ENCODE results near the gene IL12RB1. TPM values are rescaled to one million over a fixed set of nuclear protein-coding genes. Genes with fewer than 3 reads are reported as not detected.

Gene IL12RB1
- total and polyA plus RNA-seq, 2 of the 8 experiments (the other 6 are each of a cell fraction or from before 2014, with no cell fraction given), result 0.03 TPM; not detected in 1

DNA sequence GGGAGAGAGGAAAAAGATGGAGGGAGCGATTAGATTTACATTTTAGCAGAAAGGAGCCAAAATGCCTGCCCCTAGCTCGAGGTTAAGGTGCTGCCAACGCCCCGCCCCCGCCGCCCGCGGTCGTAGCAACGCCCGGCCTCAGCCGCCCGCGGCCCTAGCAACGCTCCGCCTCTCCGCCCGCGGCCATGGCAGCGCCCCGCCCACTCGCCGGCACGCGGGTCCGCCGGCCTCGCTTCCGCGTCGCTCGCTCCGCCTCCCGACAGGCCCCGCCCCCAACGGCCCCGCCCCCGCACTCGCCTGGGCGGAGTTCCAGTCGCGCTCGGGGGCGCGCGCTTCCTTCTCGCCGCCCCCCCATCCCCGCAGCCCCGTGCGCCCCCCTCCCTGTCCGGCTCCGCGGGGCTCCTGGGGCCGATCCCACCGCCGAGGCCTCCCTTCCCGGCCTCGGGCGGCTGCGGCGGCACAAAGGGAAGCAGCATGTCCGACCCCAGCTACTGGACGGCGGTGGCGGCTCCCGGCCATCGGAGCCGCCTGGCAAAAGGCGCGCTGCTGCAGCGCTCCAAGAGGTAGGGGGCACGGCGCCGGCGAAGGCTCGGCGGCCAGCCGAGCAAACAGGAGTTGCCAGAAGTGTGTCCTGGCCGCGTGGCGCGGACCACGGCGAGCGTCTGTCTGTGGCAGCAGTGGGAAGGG, 31.1 kb upstream of the IL12RB1 start:
- H3K4me1 ChIP-seq (replicated peaks in 1 of 4; ENCODE audit: control insufficient read depth in 3 of 4, insufficient read depth in 4 of 4, low read length in 3 of 4), result peaks cover 3 to 21% (median 8%) of the 10 kb centered on the region in 4 experiments
- 0 out of 8 replicates have a peak, but pooled peaks cover 0 to under 1% (median 0%) of the 10 kb centered on the region in 4 experiments for H3K36me3 ChIP-seq (ENCODE audit: control insufficient read depth in 2 of 4, insufficient read depth in 4 of 4, low read length in 3 of 4)
- H2BK12ac ChIP-seq (ENCODE audit: low read depth, low read length), result no peak overlapping the region
- H3K56ac ChIP-seq (replicated peaks; ENCODE audit: insufficient read length, low read depth, low read length), result no peak overlapping the region
- H2BK120ac ChIP-seq (replicated peaks; ENCODE audit: low read depth, low read length), result no peak overlapping the region
- H4K91ac ChIP-seq (replicated peaks; ENCODE audit: insufficient read length, low read length), result peak overlapping the region; percentile 17
- H3K79me2 ChIP-seq (ENCODE audit: control insufficient read depth in 1 of 2, insufficient read depth in 2 of 2, low read length in 2 of 2), result peaks cover 0 to 5% of the 10 kb centered on the region in 2 experiments; a peak in 1 of 4 replicates
- peak overlapping the region; percentile 45 for H4K5ac ChIP-seq (ENCODE audit: insufficient read length, low read depth, low read length)
- ChIA-PET POLR2A (ENCODE audit: partially characterized antibody) (interaction anchor here (0.6 to 2.1 kb wide), 14 partner anchors 9 to 258 kb away, joined by 3 to 19 read pairs (median 3); partner anchors contain the start of genes JUND and RPL18A), CTCF (ENCODE audit: partially characterized antibody) (interaction anchor here (0.7 to 1.5 kb wide), 5 partner anchors 14 to 110 kb away, joined by 3 to 4 read pairs (median 4); partner anchors contain the start of gene ARRDC2)
- H2BK15ac ChIP-seq (ENCODE audit: low read length), result no peak overlapping the region
- DNase-seq (ENCODE audit: low read depth in 1 of 2, low spot score in 2 of 2) (peak in 1 of 2 experiments; percentile 97), FAIRE-seq (no peak)
- H3K23ac ChIP-seq (ENCODE audit: insufficient read length), result no peak overlapping the region
- peak overlapping the region; percentile 99; the same call in 1 of the 2 replicates for H2AFZ ChIP-seq (ENCODE audit: low read length)
- H4K20me1 ChIP-seq (replicated peaks in 1 of 2; ENCODE audit: control insufficient read depth in 1 of 2, insufficient read depth in 2 of 2, low read length in 2 of 2), result peaks cover 0 to 7% of the 10 kb centered on the region in 2 experiments
- no peaks in the 10 kb centered on the region for H3K9me3 ChIP-seq (ENCODE audit: insufficient read depth in 2 of 2, low read depth in 1 of 2, low read length in 1 of 2)
- WGBS, 2 experiments (ENCODE audit: extremely low coverage in 1 of 2, insufficient coverage in 1 of 2, insufficient read length in 1 of 2, insufficient replicate concordance in 2 of 2, low coverage in 1 of 2, low lambda C conversion rate in 2 of 2, missing lambda C conversion rate in 1 of 2), result 1% methylated on average over 21 of the region's 86 CpGs; no CpG with 5 or more reads in 1 of the 2 experiments
- H2BK20ac ChIP-seq (ENCODE audit: low read length), result no peak overlapping the region
- peak overlapping the region; percentile 78 for H3K18ac ChIP-seq (ENCODE audit: extremely low read depth, low read length)
- no peak overlapping the region for H3K4ac ChIP-seq (replicated peaks; ENCODE audit: insufficient read length, low read depth, low read length)
- H3K23me2 ChIP-seq (ENCODE audit: low read depth, low read length), result peaks cover 7% of the 10 kb centered on the region
- H3K4me2 ChIP-seq (ENCODE audit: insufficient read depth in 1 of 2, low read depth in 2 of 2, low read length in 2 of 2), result peak overlapping the region; percentile 86 to 94
- no peak overlapping the region for H3K14ac ChIP-seq (ENCODE audit: insufficient read length)
- H4K8ac ChIP-seq (ENCODE audit: extremely low read depth, insufficient read depth, low read length), result peak overlapping the region; percentile 93
- H2AK5ac ChIP-seq (ENCODE audit: low read depth, low read length), result no peak overlapping the region
- peak overlapping the region; percentile 79; the same call in 1 of the 2 replicates for H2BK5ac ChIP-seq (ENCODE audit: low read depth, low read length)
- peaks cover 0 to 3% (median 1%) of the 10 kb centered on the region in 4 experiments; a peak in 1 of 7 replicates for H3K27me3 ChIP-seq (replicated peaks in 1 of 4; ENCODE audit: control insufficient read depth in 3 of 4, extremely low read depth in 1 of 4, insufficient read depth in 3 of 4, low read length in 3 of 4)
- peaks cover 7% of the 10 kb centered on the region; the same call in 1 of the 2 replicates for H3K79me1 ChIP-seq (ENCODE audit: low read depth, low read length)
- peak overlapping the region; percentile 56 to 82 (median 70) for H3K9ac ChIP-seq (replicated peaks in 1 of 4; ENCODE audit: extremely low read depth in 1 of 4, low read depth in 3 of 4, low read length in 3 of 4)
- peak overlapping the region; percentile 50 for H3K27ac ChIP-seq (ENCODE audit: low read depth, low read length)
- peak overlapping the region; percentile 70 to 85 (median 76) for H3K4me3 ChIP-seq (ENCODE audit: extremely low read depth in 1 of 4, insufficient read depth in 2 of 4, low read depth in 3 of 4, low read length in 4 of 4)
- TF ChIP-seq GTF2F1 (IDR thresholded peaks at IDR 0.05; ENCODE audit: borderline replicate concordance, low read depth, low read length), result no peak
- 0 out of 2 replicates have a peak, but pooled peaks have one; percentile 9 for TF ChIP-seq TBP (IDR thresholded peaks at IDR 0.05; ENCODE audit: low read depth, low read length)
- TF ChIP-seq ASH2L (IDR thresholded peaks at IDR 0.05; ENCODE audit: low read length), result peak; percentile 64
- no peak for TF ChIP-seq SAP30 (IDR thresholded peaks at IDR 0.05; ENCODE audit: insufficient read depth, insufficient replicate concordance, low read length)
- TF ChIP-seq JUN (IDR thresholded peaks at IDR 0.05; ENCODE audit: low read depth, low read length), result no peak
- peak; percentile 83; the same call in 1 of the 2 replicates for TF ChIP-seq EGR1 (IDR thresholded peaks at IDR 0.05; ENCODE audit: borderline replicate concordance, low read depth, low read length)
- peak in 1 of 2 experiments; percentile 74; a peak in 2 of 3 replicates for TF ChIP-seq POLR2A (IDR thresholded peaks at IDR 0.05; ENCODE audit: control extremely low read depth in 1 of 2, low read depth in 2 of 2, low read length in 2 of 2)
